Loucy (cell line): ENCODE results near the gene CCDC57.

Experiments used
- H2AFZ ChIP-seq: fragments of 200-600 bp; sonication (generic); 2 replicates; pipeline ENCODE4 v1.6.0; 2016; ENCODE audit warnings: antibody characterized with exemption, mild to moderate bottlenecking, low read length, moderate library complexity
- H3F3A ChIP-seq: fragments of 200-600 bp; 2 replicates; pipeline ENCODE4 v1.6.0; 2016; ENCODE audit warnings: antibody characterized with exemption, low read depth, mild to moderate bottlenecking
- H3K27me3 ChIP-seq: fragments of 200-600 bp; sonication (generic); 2 replicates; pipeline ENCODE4 v1.6.1; 2014; ENCODE audit warnings: low read length, mild to moderate bottlenecking; ENCODE audit not compliant: insufficient read depth, poor library complexity, severe bottlenecking
- H3K36me3 ChIP-seq: fragments of 200-600 bp; sonication (generic); 2 replicates; pipeline ENCODE4 v1.6.1; 2016; ENCODE audit warnings: low read length; ENCODE audit not compliant: insufficient read depth
- H3K4me1 ChIP-seq: fragments of 200-600 bp; sonication (generic); 2 replicates; pipeline ENCODE4 v1.5.1; 2014; ENCODE audit warnings: low read length, mild to moderate bottlenecking; ENCODE audit not compliant: insufficient read depth, poor library complexity, severe bottlenecking
- H3K4me2 ChIP-seq: fragments of 200-600 bp; sonication (generic); 2 replicates; pipeline ENCODE4 v1.6.0; 2014; ENCODE audit warnings: antibody characterized with exemption, low read length, low read depth, mild to moderate bottlenecking; ENCODE audit not compliant: poor library complexity, severe bottlenecking
- H3K4me3 ChIP-seq: fragments of 200-600 bp; sonication (generic); 2 replicates; pipeline ENCODE4 v1.5.1; 2014; ENCODE audit warnings: low read length, mild to moderate bottlenecking, mixed read lengths; ENCODE audit not compliant: poor library complexity, severe bottlenecking
- H3K79me2 ChIP-seq: fragments of 200-600 bp; sonication (generic); 2 replicates; pipeline ENCODE4 v1.6.1; 2014; ENCODE audit warnings: low read length; ENCODE audit not compliant: insufficient read depth
- H3K9ac ChIP-seq: fragments of 200-600 bp; sonication (generic); 2 replicates; pipeline ENCODE4 v1.6.0; 2014; ENCODE audit warnings: mild to moderate bottlenecking, low read depth, low read length, moderate library complexity; ENCODE audit not compliant: poor library complexity, severe bottlenecking
- H3K9me2 ChIP-seq: fragments of 200-600 bp; sonication (generic); replicated peaks from 2 replicates; pipeline ENCODE4 v1.6.1; 2016; ENCODE audit warnings: low read depth, low read length, mixed read lengths
- H3K9me3 ChIP-seq: fragments of 200-600 bp; sonication (generic); 2 replicates; pipeline ENCODE4 v1.6.1; 2014; ENCODE audit warnings: mild to moderate bottlenecking, antibody characterized with exemption, low read length, low read depth; ENCODE audit not compliant: insufficient read depth
- H4K20me1 ChIP-seq: fragments of 200-600 bp; sonication (generic); 2 replicates; pipeline ENCODE4 v1.6.0; 2014; ENCODE audit warnings: antibody characterized with exemption, low read length, mild to moderate bottlenecking; ENCODE audit not compliant: insufficient read depth, poor library complexity, severe bottlenecking
- CTCF ChIP-seq: fragments of 200-600 bp; sonication (generic); conservative IDR thresholded peaks from 2 replicates; pipeline ENCODE4 v1.5.1; 2014; ENCODE audit warnings: mild to moderate bottlenecking, antibody characterized with exemption, low read length
- EZH2phosphoT487 ChIP-seq: fragments of 200-600 bp; IDR thresholded peaks from 2 replicates; pipeline ENCODE4 v1.6.1; 2018; ENCODE audit warnings: antibody characterized with exemption, mild to moderate bottlenecking, moderate library complexity, borderline replicate concordance

Gene CCDC57

DNA sequence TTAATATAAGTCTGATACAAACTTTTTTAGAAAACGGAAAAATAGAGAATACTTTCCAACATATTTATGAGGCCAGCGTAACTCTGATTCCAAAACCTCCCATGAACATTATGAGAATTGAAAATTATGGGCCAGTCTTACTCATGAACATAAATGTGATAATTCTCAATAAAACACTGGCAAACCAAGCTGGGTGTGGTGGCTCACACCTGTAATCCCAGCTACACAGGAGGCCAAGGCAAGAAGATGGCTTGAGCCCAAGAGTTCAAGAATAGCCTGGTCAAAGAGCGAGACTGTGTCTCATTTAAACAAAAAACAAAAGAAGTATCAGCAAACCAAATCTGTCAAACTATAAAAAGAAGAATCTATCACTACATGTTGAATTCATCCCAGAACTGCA, 47.8 kb downstream of the CCDC57 start:
- Histone ChIP-seq H3K79me2 (peaks cover 2% of the 10 kb centered on the region; the same call in 1 of the 2 replicates), H3F3A (no peaks in the 10 kb centered on the region), H3K4me1 (no peaks in the 10 kb centered on the region), H2AFZ (no peak overlapping the region), H3K4me3 (no peak overlapping the region), H3K4me2 (no peak overlapping the region), H3K27me3 (no peaks in the 10 kb centered on the region), H3K9ac (no peak overlapping the region), H3K36me3 (peaks cover 79% of the 10 kb centered on the region), H3K9me2 (no peaks in the 10 kb centered on the region), H4K20me1 (peaks cover 5% of the 10 kb centered on the region), H3K9me3 (no peaks in the 10 kb centered on the region)
- no peak for TF ChIP-seq CTCF
- TF ChIP-seq EZH2phosphoT487: no peak

- Histone ChIP-seq H3K9ac (no peak overlapping the region), H2AFZ (no peak overlapping the region), H3K4me1 (no peaks in the 10 kb centered on the region), H3K9me2 (no peaks in the 10 kb centered on the region), H3K9me3 (no peaks in the 10 kb centered on the region), H3K27me3 (no peaks in the 10 kb centered on the region), H3K4me2 (no peak overlapping the region), H3K36me3 (peaks cover 85% of the 10 kb centered on the region), H3K4me3 (no peak overlapping the region), H4K20me1 (peaks cover 5% of the 10 kb centered on the region), H3K79me2 (peaks cover 2% of the 10 kb centered on the region; the same call in 1 of the 2 replicates), H3F3A (no peaks in the 10 kb centered on the region)
- TF ChIP-seq CTCF (no peak), EZH2phosphoT487 (no peak)
Measured at GRCh38 chr17:82161216-82161615, 51.4 kb downstream of the CCDC57 start.

DNA sequence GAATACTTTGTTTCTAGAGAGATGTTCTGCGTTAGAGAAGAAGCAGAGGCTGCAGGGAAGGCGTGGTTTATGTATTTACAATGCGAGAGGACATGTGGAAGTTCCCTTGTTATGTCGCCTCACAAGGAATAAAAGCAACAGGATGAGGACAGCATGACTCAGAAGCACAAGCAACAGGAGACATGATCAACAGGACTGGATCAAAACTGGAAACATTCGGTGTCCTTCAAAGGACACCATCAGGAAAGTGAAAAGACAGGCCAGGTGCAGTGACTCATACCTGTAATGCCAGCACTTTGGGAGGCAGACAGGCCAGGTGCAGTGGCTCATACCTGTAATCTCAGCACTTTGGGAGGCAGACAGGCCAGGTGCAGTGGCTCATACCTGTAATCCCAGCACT, 52.6 kb downstream of the CCDC57 start:
- no peak overlapping the region for H3K4me3 ChIP-seq
- H2AFZ ChIP-seq: no peak overlapping the region
- H3K9me3 ChIP-seq: no peaks in the 10 kb centered on the region
- no peaks in the 10 kb centered on the region for H3F3A ChIP-seq
- H3K4me2 ChIP-seq: no peak overlapping the region
- no peaks in the 10 kb centered on the region for H3K27me3 ChIP-seq
- TF ChIP-seq EZH2phosphoT487 (no peak), CTCF (no peak)
- H3K9ac ChIP-seq: no peak overlapping the region
- H3K4me1 ChIP-seq: no peaks in the 10 kb centered on the region
- H3K36me3 ChIP-seq: peaks cover 77% of the 10 kb centered on the region
- no peaks in the 10 kb centered on the region for H3K9me2 ChIP-seq
- no peaks in the 10 kb centered on the region for H3K79me2 ChIP-seq
- peaks cover 5% of the 10 kb centered on the region for H4K20me1 ChIP-seq
